ENCODE measurements around the gene MT1HL1. TPM values are rescaled to one million over a fixed set of nuclear protein-coding genes. Genes with fewer than 3 reads are reported as not detected.

Gene MT1HL1
- polyA plus RNA-seq, 1 donor (not counting 4 experiments of a cell fraction or from before 2014, with no cell fraction given): not detected

DNA sequence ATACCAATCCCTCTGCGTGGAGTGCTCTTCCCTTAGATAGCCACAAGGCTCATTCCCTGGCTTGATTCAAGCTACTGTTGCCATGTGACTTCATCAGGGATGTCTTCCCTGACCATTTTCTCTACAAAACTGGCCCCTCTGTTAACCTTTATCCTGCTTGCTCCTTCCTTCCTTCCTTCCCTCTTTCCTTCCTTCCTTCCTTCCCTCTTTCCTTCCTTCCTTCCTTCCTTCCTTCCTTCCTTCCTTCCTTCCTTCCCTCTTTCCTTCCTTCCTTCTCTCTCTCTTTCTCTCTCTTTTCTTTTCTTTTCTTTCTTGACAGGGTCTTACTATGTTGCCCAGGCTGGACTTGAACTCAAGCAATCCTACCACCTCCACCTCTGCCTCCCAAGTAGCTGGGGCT lies 31.5 kb upstream of the MT1HL1 start:
- no peaks in the 10 kb centered on the region for H3K27me3 ChIP-seq (ENCODE audit: control insufficient read depth, extremely low read depth, insufficient read depth, low read length)
- H3K27ac ChIP-seq (ENCODE audit: control insufficient read depth, insufficient read depth, low read length): no peak overlapping the region
- no peaks in the 10 kb centered on the region for H3K9me3 ChIP-seq (ENCODE audit: control insufficient read depth, low read depth, low read length)
- H3K9me1 ChIP-seq (ENCODE audit: control insufficient read depth, extremely low read depth, insufficient read depth, low read length): no peaks in the 10 kb centered on the region
- no peak overlapping the region for H3K4me3 ChIP-seq (ENCODE audit: control insufficient read depth in 2 of 3, extremely low read depth in 1 of 3, insufficient read depth in 2 of 3, low read depth in 1 of 3, low read length in 3 of 3)
- H3K4me1 ChIP-seq (ENCODE audit: control insufficient read depth, extremely low read depth, insufficient read depth, low read length): no peaks in the 10 kb centered on the region
- FAIRE-seq: no peak
- dilution Hi-C loops (cut with MboI; ENCODE audit: extremely low pct_ligation_motif_present, low sequenced_read_pairs): no loop called here
- TF ChIP-seq, protein P1, sequence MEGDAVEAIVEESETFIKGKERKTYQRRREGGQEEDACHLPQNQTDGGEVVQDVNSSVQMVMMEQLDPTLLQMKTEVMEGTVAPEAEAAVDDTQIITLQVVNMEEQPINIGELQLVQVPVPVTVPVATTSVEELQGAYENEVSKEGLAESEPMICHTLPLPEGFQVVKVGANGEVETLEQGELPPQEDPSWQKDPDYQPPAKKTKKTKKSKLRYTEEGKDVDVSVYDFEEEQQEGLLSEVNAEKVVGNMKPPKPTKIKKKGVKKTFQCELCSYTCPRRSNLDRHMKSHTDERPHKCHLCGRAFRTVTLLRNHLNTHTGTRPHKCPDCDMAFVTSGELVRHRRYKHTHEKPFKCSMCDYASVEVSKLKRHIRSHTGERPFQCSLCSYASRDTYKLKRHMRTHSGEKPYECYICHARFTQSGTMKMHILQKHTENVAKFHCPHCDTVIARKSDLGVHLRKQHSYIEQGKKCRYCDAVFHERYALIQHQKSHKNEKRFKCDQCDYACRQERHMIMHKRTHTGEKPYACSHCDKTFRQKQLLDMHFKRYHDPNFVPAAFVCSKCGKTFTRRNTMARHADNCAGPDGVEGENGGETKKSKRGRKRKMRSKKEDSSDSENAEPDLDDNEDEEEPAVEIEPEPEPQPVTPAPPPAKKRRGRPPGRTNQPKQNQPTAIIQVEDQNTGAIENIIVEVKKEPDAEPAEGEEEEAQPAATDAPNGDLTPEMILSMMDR (optimal IDR thresholded peaks at IDR 0.05 in 1 of 3, IDR thresholded peaks at IDR 0.05 in 1 of 3, conservative IDR thresholded peaks at IDR 0.05 in 1 of 3; ENCODE audit: extremely low read depth in 1 of 3, insufficient read depth in 2 of 3, low read length in 3 of 3): no peak
- TF ChIP-seq EZH2 (IDR thresholded peaks at IDR 0.05; ENCODE audit: low read length): no peak
- no peaks in the 10 kb centered on the region for H4K20me1 ChIP-seq (ENCODE audit: control insufficient read depth, extremely low read depth, insufficient read depth, low read length)
- no peaks in the 10 kb centered on the region for H3K36me3 ChIP-seq (ENCODE audit: control insufficient read depth in 2 of 2, extremely low read depth in 1 of 2, insufficient read depth in 2 of 2, low read length in 2 of 2)
- no peak overlapping the region for H2AFZ ChIP-seq (ENCODE audit: control insufficient read depth, low read length)
- H3K9ac ChIP-seq (ENCODE audit: control insufficient read depth, extremely low read depth, insufficient read depth, low read length): no peak overlapping the region
- H3K4me2 ChIP-seq (ENCODE audit: control insufficient read depth, extremely low read depth, insufficient read depth, low read depth, low read length): no peak overlapping the region
- no peak for DNase-seq (ENCODE audit: low read depth, low spot score)
- no peaks in the 10 kb centered on the region for H3K79me2 ChIP-seq (ENCODE audit: control insufficient read depth, insufficient read depth, low read length)

DNA sequence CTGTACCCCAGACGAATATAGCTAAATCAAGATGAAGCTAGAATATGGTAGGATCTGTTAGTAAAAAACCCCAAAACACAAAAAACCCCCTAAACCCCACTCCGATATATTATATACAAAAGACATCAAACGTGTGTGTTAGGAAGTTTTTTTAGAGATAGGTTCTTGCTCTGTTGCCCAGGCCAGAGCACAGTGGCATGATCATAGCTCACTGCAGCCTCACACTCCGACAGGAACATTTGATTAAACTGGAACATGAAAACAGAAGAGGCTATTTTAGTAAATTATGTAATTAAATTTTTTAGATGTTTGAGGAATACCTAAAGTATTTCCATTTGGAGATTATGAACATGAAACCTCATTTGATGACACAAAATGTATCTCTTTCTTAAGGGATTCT lies 29.6 kb upstream of the MT1HL1 start:
- Histone ChIP-seq H3K9me3 (ENCODE audit: control insufficient read depth, low read depth, low read length) (no peaks in the 10 kb centered on the region), H4K20me1 (ENCODE audit: control insufficient read depth, extremely low read depth, insufficient read depth, low read length) (no peaks in the 10 kb centered on the region), H3K4me2 (ENCODE audit: control insufficient read depth, extremely low read depth, insufficient read depth, low read depth, low read length) (no peak overlapping the region), H3K27me3 (ENCODE audit: control insufficient read depth, extremely low read depth, insufficient read depth, low read length) (no peaks in the 10 kb centered on the region), H3K9me1 (ENCODE audit: control insufficient read depth, extremely low read depth, insufficient read depth, low read length) (no peaks in the 10 kb centered on the region), H3K4me3 (ENCODE audit: control insufficient read depth in 2 of 3, extremely low read depth in 1 of 3, insufficient read depth in 2 of 3, low read depth in 1 of 3, low read length in 3 of 3) (no peak overlapping the region), H3K9ac (ENCODE audit: control insufficient read depth, extremely low read depth, insufficient read depth, low read length) (no peak overlapping the region), H3K79me2 (ENCODE audit: control insufficient read depth, insufficient read depth, low read length) (no peaks in the 10 kb centered on the region), H3K4me1 (ENCODE audit: control insufficient read depth, extremely low read depth, insufficient read depth, low read length) (no peaks in the 10 kb centered on the region), H3K27ac (ENCODE audit: control insufficient read depth, insufficient read depth, low read length) (no peak overlapping the region), H2AFZ (ENCODE audit: control insufficient read depth, low read length) (no peak overlapping the region), H3K36me3 (ENCODE audit: control insufficient read depth in 2 of 2, extremely low read depth in 1 of 2, insufficient read depth in 2 of 2, low read length in 2 of 2) (no peaks in the 10 kb centered on the region)
- FAIRE-seq (no peak), DNase-seq (ENCODE audit: low read depth, low spot score) (no peak)
- TF ChIP-seq EZH2 (IDR thresholded peaks at IDR 0.05; ENCODE audit: low read length): no peak
- TF ChIP-seq, protein P1 (optimal IDR thresholded peaks at IDR 0.05 in 1 of 3, IDR thresholded peaks at IDR 0.05 in 1 of 3, conservative IDR thresholded peaks at IDR 0.05 in 1 of 3; ENCODE audit: extremely low read depth in 1 of 3, insufficient read depth in 2 of 3, low read length in 3 of 3): no peak
- dilution Hi-C loops (cut with MboI; ENCODE audit: extremely low pct_ligation_motif_present, low sequenced_read_pairs): no loop called here

Measured in keratinocyte (primary cell).